Suprapubic skin (tissue), 2 donors: ENCODE data around the gene CYREN.

Experiments
- EP300 ChIP-seq: sonication (generic); formaldehyde crosslinking; IDR thresholded peaks from one replicate; pipeline ENCODE4 v1.6.1; 2017; ENCODE audit warnings: antibody characterized with exemption
- POLR2A ChIP-seq, 2 donors: fragments of 450-650 bp; IDR thresholded peaks; one replicate each; pipeline ENCODE4 v1.6.1; 2017; ENCODE audit warnings: antibody characterized with exemption in 2 of 2, mild to moderate bottlenecking in 2 of 2, moderate library complexity in 2 of 2

DNA sequence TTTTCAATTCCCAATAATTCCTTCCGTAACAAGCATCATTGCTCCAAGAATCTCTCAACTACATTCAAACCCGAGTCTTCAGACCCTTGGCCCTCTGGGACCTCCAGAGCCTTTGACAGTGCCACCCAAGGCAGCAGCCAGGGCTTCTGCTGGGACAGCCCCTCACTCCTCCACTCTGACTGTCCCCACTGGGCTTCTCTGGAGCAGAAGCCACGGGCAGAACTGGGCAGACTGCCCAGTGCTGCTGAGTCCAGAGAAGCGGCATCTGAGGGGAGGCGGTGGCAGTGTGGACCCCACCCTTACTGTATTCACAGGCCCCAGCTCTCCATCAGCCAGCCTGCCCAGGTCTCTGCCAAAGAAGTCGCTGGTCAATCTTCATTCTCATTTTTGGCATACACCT lies 8.8 kb downstream of the CYREN start:
- no peak for TF ChIP-seq POLR2A (IDR thresholded peaks at IDR 0.05)
- TF ChIP-seq EP300 = no peak
